K562 (cell line): Measurements from ENCODE around the gene LZTFL1. TPM values are rescaled to one million over a fixed set of nuclear protein-coding genes. Genes with fewer than 3 reads are reported as not detected.

Experiments used
- ARHGAP35 ChIP-seq: fragments of 450-650 bp; IDR thresholded peaks from 2 replicates; pipeline ENCODE4 v1.6.1; 2018; ENCODE audit not compliant: partially characterized antibody
- CHD1 ChIP-seq: fragments of 200-600 bp; sonication (generic); IDR thresholded peaks from one replicate; pipeline ENCODE4 v1.6.1; 2012; ENCODE audit warnings: mild to moderate bottlenecking, moderate library complexity, low read length, inconsistent platforms
- EGR1 ChIP-seq: fragments of 450-650 bp; conservative IDR thresholded peaks from 2 replicates; pipeline ENCODE4 v1.6.1; 2017; ENCODE audit warnings: mild to moderate bottlenecking
- KLF10 ChIP-seq: fragments of 250-450 bp; sonication (Bioruptor Pico); IDR thresholded peaks from 2 replicates; pipeline ENCODE4 v1.6.1; 2021; ENCODE audit warnings: matching md5 sums
- NCOA1 ChIP-seq: fragments of 450-650 bp; IDR thresholded peaks from 2 replicates; pipeline ENCODE4 v1.6.1; 2016; ENCODE audit warnings: low read depth
- RBM25 ChIP-seq: fragments of 200-400 bp; formaldehyde crosslinking; IDR thresholded peaks from 2 replicates; pipeline ENCODE4 v1.6.1; 2018; ENCODE audit warnings: low read length, low read depth, moderate library complexity; ENCODE audit not compliant: severe bottlenecking
- ZKSCAN1 ChIP-seq: fragments of 150-350 bp; IDR thresholded peaks from 2 replicates; pipeline ENCODE4 v1.6.1; 2016; ENCODE audit warnings: low read depth, low read length
- polyA plus RNA-seq, 8 experiments: library from polyadenylated mRNA; depleted of rRNA in 4 of 8; stranded (reverse) in 5 of 8; unstranded in 3 of 8; fragments of >200 nt; fragmentation: Nextera tagmentation in 2 of 8; fragmentation: Illumina TruSeq in 1 of 8; extraction: Ambion mirVana in 2 of 8; extraction: Trizol in 1 of 8; gene quantifications; 2 replicates each; pipeline versions ENCODE4 v1.2.1 to v1.2.3, GENCODE V29; 2011 to 2014; ENCODE audit warnings: inconsistent platforms in 1 of 8, missing spikeins in 1 of 8
- total RNA-seq, 7 experiments: library from RNA; depleted of rRNA in 6 of 7; stranded (reverse); fragments of >200 nt in 6 of 7; fragmentation: Illumina TruSeq in 2 of 7; extraction: Trizol in 2 of 7; gene quantifications; 2 replicates each; pipeline versions ENCODE4 v1.2.1 to v1.2.3, GENCODE V29; 2011 to 2021; ENCODE audit warnings: low replicate concordance in 1 of 7
- TF ChIP-seq, protein P1 (sequence below): fragments of 250-450 bp; sonication (Bioruptor Pico); IDR thresholded peaks from 2 replicates; pipeline ENCODE4 v1.9.0; 2021; ENCODE audit warnings: mild to moderate bottlenecking
- TF ChIP-seq, protein P2 (sequence below): sonication (generic); formaldehyde crosslinking; IDR thresholded peaks from 2 replicates; pipeline ENCODE4 v1.9.0; 2022; ENCODE audit warnings: mild to moderate bottlenecking, missing genetic modification reagents
- TF ChIP-seq, protein P3 (sequence below): IDR thresholded peaks from 2 replicates; pipeline ENCODE4 v1.6.1; 2011; ENCODE audit warnings: borderline replicate concordance, low read depth, mild to moderate bottlenecking, moderate library complexity, low read length; ENCODE audit not compliant: insufficient read depth, poor library complexity, severe bottlenecking
- TF ChIP-seq, protein P4 (sequence below), 3 experiments: IDR thresholded peaks in 2 of 3; conservative IDR thresholded peaks in 1 of 3; 2 replicates each; pipeline ENCODE4 v1.5.1; 2011 to 2012; ENCODE audit warnings: low read length in 3 of 3, mild to moderate bottlenecking in 3 of 3, control low read depth in 2 of 3, improper control_type of control experiment in 1 of 3, inconsistent platforms in 1 of 3, low read depth in 1 of 3, mixed read lengths in 1 of 3, moderate library complexity in 1 of 3; ENCODE audit not compliant: insufficient read depth in 2 of 3
- TF ChIP-seq, protein P5 (sequence below): IDR thresholded peaks from 2 replicates; pipeline ENCODE4 v1.6.1; 2016; ENCODE audit warnings: missing genetic modification characterization, missing compliant biosample characterization

LZTFL1 gene
- total and polyA plus RNA-seq, 9 of the 15 experiments (the other 6 are each of a cell fraction or from before 2014, with no cell fraction given): 10.7 to 33.7 (median 15.3) TPM

DNA sequence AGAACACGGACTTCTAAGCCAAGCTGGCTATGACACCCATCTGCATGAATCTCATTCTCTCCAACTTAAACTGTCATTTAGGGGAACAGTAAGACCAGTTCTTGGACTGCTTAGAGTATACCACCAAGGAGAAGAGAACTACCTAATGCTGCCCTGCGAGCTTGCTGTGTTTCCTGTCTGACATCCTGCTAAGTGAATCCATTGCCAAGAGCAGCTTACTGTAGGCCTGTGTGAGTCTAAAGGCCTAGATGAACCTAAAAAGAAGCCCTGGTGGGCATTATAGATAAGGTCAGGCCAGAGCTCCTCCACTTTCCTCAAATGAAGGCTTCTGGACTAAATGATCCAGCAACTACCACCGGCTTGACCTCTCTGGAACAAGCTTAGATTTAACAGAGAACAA is 15.0 kb downstream of the LZTFL1 start (continued):
- TF ChIP-seq EGR1 (no peak), CHD1 (no peak), NCOA1 (no peak), RBM25 (no peak), KLF10 (no peak), ZKSCAN1 (no peak), ARHGAP35 (no peak)
- TF ChIP-seq, protein P1, sequence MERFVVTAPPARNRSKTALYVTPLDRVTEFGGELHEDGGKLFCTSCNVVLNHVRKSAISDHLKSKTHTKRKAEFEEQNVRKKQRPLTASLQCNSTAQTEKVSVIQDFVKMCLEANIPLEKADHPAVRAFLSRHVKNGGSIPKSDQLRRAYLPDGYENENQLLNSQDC: no peak
- TF ChIP-seq, protein P2, sequence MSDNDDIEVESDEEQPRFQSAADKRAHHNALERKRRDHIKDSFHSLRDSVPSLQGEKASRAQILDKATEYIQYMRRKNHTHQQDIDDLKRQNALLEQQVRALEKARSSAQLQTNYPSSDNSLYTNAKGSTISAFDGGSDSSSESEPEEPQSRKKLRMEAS (CRISPR knock-in tag): no peak
- TF ChIP-seq, protein P3, sequence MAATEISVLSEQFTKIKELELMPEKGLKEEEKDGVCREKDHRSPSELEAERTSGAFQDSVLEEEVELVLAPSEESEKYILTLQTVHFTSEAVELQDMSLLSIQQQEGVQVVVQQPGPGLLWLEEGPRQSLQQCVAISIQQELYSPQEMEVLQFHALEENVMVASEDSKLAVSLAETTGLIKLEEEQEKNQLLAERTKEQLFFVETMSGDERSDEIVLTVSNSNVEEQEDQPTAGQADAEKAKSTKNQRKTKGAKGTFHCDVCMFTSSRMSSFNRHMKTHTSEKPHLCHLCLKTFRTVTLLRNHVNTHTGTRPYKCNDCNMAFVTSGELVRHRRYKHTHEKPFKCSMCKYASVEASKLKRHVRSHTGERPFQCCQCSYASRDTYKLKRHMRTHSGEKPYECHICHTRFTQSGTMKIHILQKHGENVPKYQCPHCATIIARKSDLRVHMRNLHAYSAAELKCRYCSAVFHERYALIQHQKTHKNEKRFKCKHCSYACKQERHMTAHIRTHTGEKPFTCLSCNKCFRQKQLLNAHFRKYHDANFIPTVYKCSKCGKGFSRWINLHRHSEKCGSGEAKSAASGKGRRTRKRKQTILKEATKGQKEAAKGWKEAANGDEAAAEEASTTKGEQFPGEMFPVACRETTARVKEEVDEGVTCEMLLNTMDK: no peak
- TF ChIP-seq, protein P4, sequence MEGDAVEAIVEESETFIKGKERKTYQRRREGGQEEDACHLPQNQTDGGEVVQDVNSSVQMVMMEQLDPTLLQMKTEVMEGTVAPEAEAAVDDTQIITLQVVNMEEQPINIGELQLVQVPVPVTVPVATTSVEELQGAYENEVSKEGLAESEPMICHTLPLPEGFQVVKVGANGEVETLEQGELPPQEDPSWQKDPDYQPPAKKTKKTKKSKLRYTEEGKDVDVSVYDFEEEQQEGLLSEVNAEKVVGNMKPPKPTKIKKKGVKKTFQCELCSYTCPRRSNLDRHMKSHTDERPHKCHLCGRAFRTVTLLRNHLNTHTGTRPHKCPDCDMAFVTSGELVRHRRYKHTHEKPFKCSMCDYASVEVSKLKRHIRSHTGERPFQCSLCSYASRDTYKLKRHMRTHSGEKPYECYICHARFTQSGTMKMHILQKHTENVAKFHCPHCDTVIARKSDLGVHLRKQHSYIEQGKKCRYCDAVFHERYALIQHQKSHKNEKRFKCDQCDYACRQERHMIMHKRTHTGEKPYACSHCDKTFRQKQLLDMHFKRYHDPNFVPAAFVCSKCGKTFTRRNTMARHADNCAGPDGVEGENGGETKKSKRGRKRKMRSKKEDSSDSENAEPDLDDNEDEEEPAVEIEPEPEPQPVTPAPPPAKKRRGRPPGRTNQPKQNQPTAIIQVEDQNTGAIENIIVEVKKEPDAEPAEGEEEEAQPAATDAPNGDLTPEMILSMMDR (IDR thresholded peaks at IDR 0.05 in 2 of 3, conservative IDR thresholded peaks at IDR 0.05 in 1 of 3; ENCODE audit: insufficient read depth in 2 of 3, low read depth in 1 of 3, low read length in 3 of 3): no peak
- TF ChIP-seq, protein P5, sequence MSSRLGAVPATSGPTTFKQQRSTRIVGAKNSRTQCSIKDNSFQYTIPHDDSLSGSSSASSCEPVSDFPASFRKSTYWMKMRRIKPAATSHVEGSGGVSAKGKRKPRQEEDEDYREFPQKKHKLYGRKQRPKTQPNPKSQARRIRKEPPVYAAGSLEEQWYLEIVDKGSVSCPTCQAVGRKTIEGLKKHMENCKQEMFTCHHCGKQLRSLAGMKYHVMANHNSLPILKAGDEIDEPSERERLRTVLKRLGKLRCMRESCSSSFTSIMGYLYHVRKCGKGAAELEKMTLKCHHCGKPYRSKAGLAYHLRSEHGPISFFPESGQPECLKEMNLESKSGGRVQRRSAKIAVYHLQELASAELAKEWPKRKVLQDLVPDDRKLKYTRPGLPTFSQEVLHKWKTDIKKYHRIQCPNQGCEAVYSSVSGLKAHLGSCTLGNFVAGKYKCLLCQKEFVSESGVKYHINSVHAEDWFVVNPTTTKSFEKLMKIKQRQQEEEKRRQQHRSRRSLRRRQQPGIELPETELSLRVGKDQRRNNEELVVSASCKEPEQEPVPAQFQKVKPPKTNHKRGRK (tag): no peak
